OCI-LY3 (cell line): ENCODE results near the gene CARD19.

Source experiments
- CTCF ChIP-seq: fragments of 200-600, 300-600 bp; sonication (generic); IDR thresholded peaks from 2 replicates; pipeline ENCODE4 v1.5.1; 2014; ENCODE audit warnings: antibody characterized with exemption, low read length, low read depth
- EZH2phosphoT487 ChIP-seq: fragments of 200-600 bp; shearing (Covaris generic); IDR thresholded peaks from 2 replicates; pipeline ENCODE4 v1.6.1; 2018; ENCODE audit warnings: antibody characterized with exemption, mixed run types, low read depth

- TF ChIP-seq CTCF, result no peak
- no peak for TF ChIP-seq EZH2phosphoT487
These were observed 35.0 kb downstream of the CARD19 start for GRCh38 chr9:93130861-93131481.
